Omental fat pad (tissue), 4 donors: ENCODE results near the gene MRPL37. TPM values are rescaled to one million over a fixed set of nuclear protein-coding genes. Genes with fewer than 3 reads are reported as not detected.

Experiments
- ATAC-seq: fragments of 150-250 bp; one replicate; pipeline ENCODE4 v1.9.1; 2016; ENCODE audit warnings: mild to moderate bottlenecking, moderate library complexity; ENCODE audit not compliant: low FRiP score
- DNase-seq: peaks from one replicate; pipeline ENCODE4 v3.0.0-alpha.2; 2019; ENCODE audit warnings: low spot score
- total RNA-seq, 4 donors: library from RNA; depleted of rRNA; stranded (reverse); fragments of >200 nt; gene quantifications; one replicate each; pipeline ENCODE4 v1.1.0, GENCODE V29; 2016
- TF ChIP-seq, protein P1 (sequence below), 3 donors: fragments of 450-650 bp; IDR thresholded peaks; one replicate each; pipeline ENCODE4 v1.5.1; 2016 to 2017; ENCODE audit warnings: antibody characterized with exemption in 3 of 3, mild to moderate bottlenecking in 3 of 3, moderate library complexity in 2 of 3

The MRPL37 gene
- total RNA-seq, 4 donors from 2014 or later, result 53.2 to 84.9 (median 56.9) TPM

DNA sequence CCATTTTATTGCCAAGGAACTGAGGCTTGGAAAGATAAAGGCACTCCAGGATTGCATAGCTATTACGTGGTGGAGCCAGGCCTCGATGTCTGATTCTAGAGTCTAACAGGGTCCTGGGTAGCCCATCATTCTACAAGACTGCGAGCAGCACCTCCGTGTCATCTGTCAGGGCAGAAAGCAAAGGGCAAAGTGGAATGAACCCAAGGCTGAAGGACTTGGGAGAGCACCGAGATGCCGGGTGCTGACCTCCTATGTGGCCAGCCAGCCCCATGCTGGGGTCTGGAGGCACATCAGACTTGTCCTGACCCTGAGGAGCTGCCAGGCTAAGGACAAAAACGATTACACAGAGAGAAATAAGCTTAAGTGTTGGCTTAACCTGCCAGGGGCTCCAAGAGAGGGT lies 62.3 kb downstream of the MRPL37 start:
- TF ChIP-seq, protein P1, sequence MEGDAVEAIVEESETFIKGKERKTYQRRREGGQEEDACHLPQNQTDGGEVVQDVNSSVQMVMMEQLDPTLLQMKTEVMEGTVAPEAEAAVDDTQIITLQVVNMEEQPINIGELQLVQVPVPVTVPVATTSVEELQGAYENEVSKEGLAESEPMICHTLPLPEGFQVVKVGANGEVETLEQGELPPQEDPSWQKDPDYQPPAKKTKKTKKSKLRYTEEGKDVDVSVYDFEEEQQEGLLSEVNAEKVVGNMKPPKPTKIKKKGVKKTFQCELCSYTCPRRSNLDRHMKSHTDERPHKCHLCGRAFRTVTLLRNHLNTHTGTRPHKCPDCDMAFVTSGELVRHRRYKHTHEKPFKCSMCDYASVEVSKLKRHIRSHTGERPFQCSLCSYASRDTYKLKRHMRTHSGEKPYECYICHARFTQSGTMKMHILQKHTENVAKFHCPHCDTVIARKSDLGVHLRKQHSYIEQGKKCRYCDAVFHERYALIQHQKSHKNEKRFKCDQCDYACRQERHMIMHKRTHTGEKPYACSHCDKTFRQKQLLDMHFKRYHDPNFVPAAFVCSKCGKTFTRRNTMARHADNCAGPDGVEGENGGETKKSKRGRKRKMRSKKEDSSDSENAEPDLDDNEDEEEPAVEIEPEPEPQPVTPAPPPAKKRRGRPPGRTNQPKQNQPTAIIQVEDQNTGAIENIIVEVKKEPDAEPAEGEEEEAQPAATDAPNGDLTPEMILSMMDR (IDR thresholded peaks at IDR 0.05), result no peak
- ATAC-seq (no peak), DNase-seq (no peak)

DNA sequence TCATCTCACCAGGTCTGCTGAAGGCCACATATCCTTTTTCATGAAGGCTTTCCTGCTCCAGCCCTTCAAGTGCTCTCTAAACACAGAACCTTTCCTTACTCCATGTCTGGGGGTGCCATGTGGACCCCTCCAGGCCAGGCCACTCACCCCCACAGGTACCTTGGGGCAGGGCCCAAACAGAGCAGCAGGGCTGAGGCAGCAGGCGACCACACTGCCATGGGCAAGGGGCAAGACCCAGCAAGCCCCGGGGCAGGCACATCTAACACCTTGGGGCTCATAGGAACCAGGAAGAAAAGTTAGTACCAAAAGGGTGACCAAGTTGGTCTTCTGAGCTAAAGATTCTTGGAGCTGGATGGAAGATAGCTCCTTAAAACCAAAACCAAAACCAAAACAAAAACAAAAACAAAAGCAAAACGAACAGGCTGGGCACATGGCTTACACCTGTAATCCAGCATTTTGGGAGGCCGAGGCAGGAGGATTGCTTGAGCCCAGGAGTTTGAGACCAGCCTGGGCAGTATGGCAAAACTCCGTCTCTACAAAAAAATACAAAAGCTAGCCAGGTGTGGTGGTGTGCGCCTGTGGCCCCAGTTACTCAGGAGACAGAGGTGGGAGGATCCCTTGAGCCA lies 63.7 kb downstream of the MRPL37 start:
- no peak for DNase-seq
- ATAC-seq, result no peak
- TF ChIP-seq, protein P1 (IDR thresholded peaks at IDR 0.05), result no peak

DNA sequence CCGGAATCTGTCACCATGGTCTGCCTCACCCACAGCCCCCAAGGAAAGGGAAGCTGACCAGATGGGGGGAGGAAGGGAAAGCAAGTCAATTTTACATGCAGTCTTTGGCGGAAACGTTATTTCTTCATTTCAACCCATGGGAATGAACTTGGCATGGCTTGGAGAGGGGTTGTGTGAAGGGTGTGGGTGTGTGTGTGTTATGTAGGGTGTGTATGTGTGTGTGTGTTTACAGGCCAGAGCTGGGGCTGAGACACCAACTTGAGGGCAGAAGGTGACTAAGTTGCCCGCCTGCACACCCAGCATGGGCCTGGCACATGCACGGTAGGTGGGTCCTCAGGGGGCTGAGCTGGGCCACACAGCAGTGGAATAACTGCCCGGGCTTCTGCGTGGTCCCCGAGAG lies 65.2 kb downstream of the MRPL37 start:
- TF ChIP-seq, protein P1 (IDR thresholded peaks at IDR 0.05), result no peak
- DNase-seq, result no peak
- no peak for ATAC-seq

DNA sequence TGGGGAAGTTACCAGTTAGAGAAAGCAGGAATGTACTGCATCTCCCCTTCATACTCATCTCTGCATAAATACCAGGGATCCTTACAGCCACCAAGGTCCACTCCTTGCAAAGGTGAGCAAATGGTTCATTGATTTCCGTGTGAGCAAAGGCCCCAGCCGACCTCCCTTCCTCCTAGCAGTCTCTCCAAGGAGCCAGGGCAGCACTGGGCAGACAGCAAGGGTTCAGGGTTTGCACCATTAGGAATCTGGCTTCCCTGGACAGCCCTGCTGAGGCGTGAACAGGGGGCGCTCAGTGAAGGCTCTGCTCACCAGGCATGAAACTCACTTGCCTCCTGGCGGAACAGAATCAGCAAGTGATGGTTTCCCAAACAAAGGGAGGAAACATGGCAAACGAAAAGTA lies 65.7 kb downstream of the MRPL37 start:
- no peak for ATAC-seq
- no peak for DNase-seq
- TF ChIP-seq, protein P1 (IDR thresholded peaks at IDR 0.05), result no peak

DNA sequence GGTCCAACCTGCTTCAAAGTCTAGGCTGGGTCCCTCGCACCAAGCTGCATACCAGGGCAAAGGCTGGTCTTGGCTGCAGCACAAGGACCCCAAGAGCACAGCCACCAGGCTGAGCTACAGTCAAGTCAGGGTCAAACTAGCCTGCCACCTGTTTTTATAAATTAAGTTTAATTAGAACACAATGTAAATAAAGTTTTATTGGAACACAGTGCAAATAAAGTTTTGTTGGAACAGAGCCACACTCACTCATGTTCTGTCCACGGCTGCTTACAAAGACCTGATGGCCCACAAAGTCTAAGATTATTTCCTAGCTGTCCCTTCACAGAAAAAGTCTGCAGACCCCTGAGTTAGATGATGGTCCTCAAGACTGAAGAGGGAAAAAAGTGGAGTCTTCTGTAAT lies 66.2 kb downstream of the MRPL37 start:
- ATAC-seq (no peak), DNase-seq (no peak)
- TF ChIP-seq, protein P1 (IDR thresholded peaks at IDR 0.05), result no peak

DNA sequence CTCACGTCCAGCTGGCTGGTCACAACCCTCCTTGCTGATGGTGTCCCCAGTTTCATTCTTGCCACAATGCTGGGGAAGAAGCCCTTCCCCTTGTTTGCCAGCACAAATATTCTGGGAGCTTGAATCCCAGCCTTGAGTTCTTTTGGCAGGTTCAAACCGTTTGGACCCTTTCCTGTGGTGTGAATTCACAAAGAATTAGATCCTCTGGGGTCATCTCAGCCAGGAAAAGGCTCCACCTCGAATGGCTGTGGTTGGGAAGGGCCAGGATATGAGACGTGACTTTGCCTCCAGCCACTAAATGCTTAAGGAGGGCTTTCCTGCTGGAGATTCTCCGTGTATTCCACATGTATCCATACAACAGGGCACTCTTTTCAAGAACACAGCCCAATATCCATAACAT lies 66.9 kb downstream of the MRPL37 start:
- TF ChIP-seq, protein P1 (IDR thresholded peaks at IDR 0.05), result no peak
- DNase-seq (no peak), ATAC-seq (no peak)

Other genes starting within 250 kb of the MRPL37 start
- not detected for gene LDLRAD1, start 182.0 kb upstream of the MRPL37 start, total RNA-seq
- 100 to 1,000 TPM; 231 to 408 (median 355) TPM for gene TMEM59, start 147.0 kb upstream of the MRPL37 start, total RNA-seq
- 1 to 10 TPM; 1.6 to 6.8 (median 3.7) TPM for gene TCEANC2, start 146.6 kb upstream of the MRPL37 start, total RNA-seq
- gene CDCP2, start 47.2 kb upstream of the MRPL37 start, total RNA-seq, result under 1 TPM in 1 of 4 donors, not detected in 3; 0.19 TPM
- gene CYB5RL, start 137 bp upstream of the MRPL37 start, total RNA-seq, result 1 to 10 TPM; 3.1 to 7.1 (median 4.1) TPM
- 10 to 100 TPM; 21.0 to 32.6 (median 22.9) TPM for gene SSBP3, start 206.2 kb downstream of the MRPL37 start, total RNA-seq